NCI-H226 (cell line): Measurements from ENCODE around the gene TUBB.
A peak's percentile ranks its signal among the peaks of the same experiment; 100 is the strongest.
"Not testable (repeated sequence)": the region's sequence is repeated elsewhere in the genome, so short reads cannot be mapped to it uniquely, and the experiment has no call there.

Experiments used
- DNase-seq: peaks from one replicate; pipeline ENCODE4 v3.0.0-alpha.2; 2015

The TUBB gene

DNA sequence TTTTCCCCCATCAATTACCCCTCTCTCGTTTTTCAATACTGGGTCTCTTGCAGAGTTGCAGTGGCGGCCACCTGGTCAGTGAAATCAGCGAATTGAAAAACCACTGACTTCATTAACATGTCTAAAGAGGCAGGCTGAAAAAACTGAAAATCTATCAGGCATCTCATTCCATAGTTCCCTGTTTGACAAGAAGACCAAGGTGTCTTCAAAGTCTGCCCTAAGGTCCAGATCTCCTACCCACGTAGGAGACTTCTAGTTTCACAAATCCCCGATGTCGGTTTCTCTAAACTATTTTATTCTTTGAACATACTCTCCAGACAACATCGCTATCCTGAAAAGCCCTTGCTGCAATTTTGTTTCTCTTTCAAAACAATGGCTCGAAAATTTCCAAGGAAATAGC is 796 bp upstream of the TUBB start:
- no peak for DNase-seq

GRCh38 chr6:30720738-30721197 is 616 bp downstream of the TUBB start:
- no peak for DNase-seq

DNA sequence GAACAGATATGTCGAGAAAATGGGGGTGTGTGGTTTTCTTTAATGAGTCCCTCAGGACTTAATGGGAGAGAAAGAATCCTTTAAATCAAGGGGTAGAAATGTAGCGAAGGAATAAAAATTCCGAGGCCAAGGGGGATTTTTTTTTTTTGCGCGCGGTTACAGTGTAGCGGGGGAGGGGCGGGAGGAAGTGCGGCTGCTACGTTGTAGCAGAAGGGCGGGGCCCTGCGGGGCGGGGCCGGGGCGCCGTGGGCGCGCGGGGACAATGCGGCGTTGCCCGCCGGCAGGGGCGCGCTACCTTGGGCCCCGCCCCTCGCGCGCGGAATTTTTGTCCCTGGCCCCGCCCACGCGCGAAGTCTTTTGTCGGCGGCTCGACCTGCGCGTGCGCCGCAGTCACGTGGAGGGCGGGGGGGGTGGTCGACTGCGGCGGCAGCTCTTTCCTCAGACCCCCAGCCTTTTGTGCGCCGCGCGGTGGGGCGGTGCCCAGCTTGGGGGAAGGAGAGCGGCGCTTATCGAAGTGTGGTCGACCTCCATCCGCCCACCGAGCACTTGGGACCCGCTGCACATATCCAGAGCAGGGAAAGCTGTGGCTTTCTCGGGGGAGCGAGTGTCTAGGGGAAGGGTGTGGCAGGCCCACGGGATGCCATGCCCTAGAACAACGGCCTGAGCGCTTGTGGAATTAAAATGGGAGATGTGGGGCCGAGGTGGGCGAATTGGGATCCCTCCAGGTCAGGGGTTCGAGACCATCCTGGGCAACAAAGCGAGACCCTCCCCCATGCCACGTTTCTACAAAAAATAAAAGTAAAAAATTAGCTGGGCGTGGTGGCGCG is 1.3 kb downstream of the TUBB start:
- peak; percentile 77 for DNase-seq

GRCh38 chr6:30722025-30722279 is 1.8 kb downstream of the TUBB start:
- DNase-seq, result not testable (repeated sequence)

GRCh38 chr6:30722280-30723112 is 2.3 kb downstream of the TUBB start:
- no peak for DNase-seq

- DNase-seq, result not testable (repeated sequence)
Measured at GRCh38 chr6:30723159-30723842, 3.1 kb downstream of the TUBB start.

DNA sequence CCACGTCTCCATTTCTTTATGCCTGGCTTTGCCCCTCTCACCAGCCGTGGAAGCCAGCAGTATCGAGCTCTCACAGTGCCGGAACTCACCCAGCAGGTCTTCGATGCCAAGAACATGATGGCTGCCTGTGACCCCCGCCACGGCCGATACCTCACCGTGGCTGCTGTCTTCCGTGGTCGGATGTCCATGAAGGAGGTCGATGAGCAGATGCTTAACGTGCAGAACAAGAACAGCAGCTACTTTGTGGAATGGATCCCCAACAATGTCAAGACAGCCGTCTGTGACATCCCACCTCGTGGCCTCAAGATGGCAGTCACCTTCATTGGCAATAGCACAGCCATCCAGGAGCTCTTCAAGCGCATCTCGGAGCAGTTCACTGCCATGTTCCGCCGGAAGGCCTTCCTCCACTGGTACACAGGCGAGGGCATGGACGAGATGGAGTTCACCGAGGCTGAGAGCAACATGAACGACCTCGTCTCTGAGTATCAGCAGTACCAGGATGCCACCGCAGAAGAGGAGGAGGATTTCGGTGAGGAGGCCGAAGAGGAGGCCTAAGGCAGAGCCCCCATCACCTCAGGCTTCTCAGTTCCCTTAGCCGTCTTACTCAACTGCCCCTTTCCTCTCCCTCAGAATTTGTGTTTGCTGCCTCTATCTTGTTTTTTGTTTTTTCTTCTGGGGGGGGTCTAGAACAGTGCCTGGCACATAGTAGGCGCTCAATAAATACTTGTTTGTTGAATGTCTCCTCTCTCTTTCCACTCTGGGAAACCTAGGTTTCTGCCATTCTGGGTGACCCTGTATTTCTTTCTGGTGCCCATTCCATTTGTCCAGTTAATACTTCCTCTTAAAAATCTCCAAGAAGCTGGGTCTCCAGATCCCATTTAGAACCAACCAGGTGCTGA is 3.9 kb downstream of the TUBB start:
- not testable (repeated sequence) for DNase-seq

DNA sequence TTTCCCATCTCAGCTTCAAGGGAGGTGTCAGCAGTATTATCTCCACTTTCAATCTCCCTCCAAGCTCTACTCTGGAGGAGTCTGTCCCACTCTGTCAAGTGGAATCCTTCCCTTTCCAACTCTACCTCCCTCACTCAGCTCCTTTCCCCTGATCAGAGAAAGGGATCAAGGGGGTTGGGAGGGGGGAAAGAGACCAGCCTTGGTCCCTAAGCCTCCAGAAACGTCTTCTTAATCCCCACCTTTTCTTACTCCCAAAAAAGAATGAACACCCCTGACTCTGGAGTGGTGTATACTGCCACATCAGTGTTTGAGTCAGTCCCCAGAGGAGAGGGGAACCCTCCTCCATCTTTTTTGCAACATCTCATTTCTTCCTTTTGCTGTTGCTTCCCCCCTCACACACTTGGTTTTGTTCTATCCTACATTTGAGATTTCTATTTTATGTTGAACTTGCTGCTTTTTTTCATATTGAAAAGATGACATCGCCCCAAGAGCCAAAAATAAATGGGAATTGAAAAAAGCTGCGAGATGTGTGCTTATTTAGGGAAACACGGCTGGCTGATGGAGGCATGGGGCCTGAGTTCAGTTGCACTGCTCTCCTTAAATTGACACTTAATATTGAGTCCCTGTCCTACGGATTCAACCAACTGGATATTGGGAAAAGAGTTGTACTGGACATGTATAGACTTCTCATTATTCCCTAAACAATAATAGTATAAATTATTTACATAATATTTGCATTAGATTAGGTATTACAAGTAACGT is 4.9 kb downstream of the TUBB start:
- no peak for DNase-seq

DNA sequence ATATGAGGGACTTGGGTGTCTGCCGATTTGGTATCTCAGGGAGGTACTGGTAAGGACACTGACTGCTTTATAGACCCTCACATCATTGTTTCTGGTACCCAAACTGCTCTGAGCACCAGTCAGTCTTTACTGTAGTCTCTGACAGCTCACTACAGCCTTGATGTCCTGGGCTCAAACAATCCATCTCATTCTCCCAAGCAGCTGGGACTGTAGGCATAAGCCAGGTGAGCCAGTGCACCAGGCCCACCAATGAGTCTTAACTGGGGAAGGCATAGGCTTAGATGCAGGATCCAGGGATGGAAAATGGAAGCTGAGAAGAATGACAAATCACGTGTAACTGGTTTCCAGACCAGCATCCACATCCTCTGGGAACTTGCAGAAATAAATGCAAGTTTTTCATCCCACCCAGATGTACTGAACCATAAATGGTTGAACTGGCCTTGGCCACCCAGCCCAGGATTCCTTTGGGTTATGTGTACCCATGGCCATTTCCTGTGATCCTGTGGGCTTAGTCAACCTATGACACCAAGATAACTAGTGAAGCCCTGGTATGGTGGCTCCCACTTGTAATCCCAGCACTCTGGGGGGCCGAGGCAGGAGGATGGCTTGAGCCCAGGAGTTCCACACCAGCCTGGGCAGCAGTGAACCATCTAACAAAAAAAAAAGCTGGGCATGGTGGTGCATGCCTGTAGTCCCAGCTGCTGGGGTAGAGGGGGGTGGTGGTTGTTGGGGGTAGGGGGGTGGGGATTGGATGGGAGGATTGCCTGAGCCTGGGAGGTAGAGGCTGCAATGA is 5.8 kb downstream of the TUBB start:
- no peak for DNase-seq

DNA sequence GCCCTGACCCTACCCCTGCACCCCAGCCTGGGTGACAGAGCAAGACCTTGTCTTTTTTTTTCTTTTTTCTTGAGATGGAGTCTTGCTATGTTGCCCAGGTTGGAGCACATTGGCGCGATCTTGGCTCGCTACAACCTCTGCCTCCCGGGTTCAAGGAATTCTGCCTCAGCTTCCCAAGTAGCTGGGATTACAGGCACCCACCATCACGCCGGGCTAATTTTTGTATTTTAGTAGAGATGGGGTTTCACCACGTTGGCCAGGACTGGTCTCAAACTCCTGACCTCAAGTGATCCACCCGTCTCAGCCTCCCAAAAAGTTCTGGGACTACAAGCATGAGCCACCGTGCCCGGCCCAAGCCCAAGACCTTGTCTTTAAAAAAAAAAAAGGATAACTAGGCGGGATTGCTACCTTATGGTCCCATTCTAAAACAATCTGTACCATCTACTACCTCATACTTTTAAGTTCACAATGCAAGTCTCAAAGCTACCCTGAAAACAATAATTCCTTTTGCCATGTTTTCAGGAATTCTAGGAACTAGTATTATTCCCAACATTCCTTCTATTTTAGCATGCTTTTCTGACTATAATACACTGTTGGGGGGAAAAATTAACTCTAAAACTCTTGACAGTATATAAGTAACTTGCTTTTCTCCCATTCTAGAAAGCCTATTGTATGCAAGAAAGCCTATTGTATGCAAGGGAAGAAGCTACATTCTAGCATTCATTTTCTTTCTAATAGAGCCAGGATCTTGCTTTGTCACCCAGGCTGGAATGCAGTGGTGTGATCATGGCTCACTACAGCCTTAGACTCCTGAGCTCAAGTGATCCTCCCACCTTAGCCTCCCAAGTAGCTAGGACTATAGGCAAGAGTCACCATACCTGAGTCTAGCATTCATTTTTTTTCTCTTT is 6.6 kb downstream of the TUBB start:
- no peak for DNase-seq

DNA sequence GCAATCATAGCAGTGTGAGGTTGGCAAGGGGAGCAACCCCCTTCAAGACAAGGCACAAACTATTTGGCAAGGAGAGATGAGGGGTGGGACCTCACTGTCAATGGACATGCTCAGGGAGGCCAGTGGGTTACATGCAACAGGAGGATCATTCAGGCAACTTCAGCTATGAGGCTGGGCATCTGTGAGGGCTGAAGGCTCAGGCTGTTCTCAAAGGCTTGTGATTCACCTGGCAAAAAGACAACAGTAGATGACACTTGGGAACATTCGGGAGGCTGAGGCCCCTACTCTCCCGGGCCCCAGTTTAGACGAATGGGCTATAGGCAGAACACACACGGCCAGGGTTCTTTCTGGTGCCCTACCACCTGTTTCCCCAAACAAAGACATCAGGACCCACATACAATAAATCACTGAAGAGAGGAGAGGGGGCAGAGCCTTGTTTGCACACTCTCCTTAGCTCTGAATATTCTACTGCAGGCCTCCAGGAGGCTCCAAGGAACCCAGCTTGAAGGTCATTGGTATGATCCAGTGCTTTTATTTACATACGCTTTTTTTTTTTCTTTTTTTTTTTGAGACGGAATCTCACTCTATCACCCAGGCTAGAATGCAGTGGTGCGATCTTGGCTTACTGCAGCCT is 7.9 kb downstream of the TUBB start:
- DNase-seq, result no peak

GRCh38 chr6:30730601-30731435 is 10.7 kb downstream of the TUBB start:
- peak; percentile 43 for DNase-seq

GRCh38 chr6:30732237-30732943 is 12.2 kb downstream of the TUBB start:
- DNase-seq, result no peak

DNA sequence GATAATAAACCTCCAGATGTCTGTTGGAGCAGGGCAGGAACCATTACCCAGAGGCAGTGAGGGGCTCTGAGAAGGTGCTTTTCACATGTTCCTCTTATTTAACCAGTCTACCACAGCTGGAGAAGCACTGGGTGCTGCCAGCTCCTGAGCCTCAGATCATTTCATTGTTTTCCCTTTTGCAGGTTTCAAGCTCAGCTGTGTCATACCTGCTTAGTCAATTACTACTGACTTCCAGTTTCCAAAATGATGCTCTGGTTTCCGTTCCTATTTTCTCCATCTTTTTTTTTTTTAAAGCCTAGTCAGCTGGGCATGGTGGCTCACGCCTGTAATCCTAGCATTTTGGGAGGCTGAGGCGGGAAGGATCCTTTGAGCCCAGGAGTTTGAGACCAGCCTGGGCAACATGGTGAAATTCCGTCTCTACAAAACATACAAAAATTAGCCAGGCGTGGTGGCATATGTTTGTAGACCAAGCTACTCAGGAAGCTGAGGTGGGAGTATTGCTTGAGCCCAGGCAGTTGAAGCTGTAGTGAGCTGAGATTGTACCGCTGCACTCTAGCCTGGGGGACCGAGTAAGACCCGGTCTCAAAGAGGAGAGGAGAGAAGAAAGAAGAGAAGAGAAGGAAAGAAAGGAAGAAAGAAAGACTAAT is 15.6 kb downstream of the TUBB start:
- DNase-seq, result no peak

- DNase-seq, result no peak
Measured at GRCh38 chr6:30738532-30738931, 18.4 kb downstream of the TUBB start.

DNA sequence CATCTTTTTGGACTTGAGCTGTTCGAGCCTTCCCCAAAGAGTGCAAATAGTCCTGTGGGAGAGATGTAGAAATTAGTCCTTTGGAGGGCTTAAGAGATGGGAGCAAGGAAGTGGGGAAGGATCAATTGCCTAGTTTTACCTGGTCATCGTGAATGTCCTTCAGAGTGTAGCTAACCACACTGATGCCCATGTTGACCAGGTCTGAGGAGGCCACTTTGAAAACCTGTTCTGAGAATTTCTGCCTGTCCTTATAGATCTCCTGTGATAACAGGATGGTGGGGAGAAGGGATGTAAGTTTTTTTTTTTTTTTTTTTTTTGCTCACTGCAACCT is 20.4 kb downstream of the TUBB start:
- no peak for DNase-seq

DNA sequence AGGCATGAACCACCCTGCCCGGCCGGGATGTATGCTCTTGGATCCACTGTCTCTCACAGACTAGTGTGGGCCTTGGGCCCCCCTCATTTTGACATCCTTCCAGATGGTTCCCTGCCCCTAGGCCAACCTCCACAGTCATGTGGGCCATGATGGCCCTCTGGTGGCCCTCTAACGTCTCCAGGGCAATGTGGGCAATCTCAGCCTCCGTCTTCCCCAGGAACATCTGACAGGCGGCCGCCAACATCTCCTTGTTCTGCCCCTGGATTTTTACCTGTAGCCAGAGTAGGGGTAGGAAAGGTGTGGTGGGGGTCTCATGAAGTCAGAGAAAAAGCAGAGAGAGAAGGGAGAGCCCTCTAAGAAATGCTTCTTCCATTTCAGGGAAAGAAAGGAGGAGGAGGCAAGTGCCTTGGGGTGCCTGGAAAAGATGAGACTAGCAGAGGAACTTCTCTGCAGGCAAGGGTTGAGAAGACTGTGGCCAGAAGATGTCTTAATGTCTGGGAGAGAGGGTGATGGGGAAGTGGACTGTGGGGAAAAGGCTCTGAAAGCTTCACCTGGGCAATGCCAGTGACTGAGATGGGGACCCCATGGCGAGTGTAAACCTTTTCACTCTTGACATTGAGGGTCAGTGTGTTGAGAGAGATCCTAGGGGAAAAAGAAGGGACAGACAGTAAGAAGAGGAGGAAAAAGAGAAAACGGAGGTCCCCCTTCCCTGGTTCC is 21.1 kb downstream of the TUBB start:
- no peak for DNase-seq
